PC-3 (cell line): Measurements from ENCODE around the gene TSEN15. TPM values are rescaled to one million over a fixed set of nuclear protein-coding genes. Genes with fewer than 3 reads are reported as not detected.

Experiments used
- ATAC-seq: fragments of 200-7000 bp; cut with Tn5 transposase; 2 replicates; pipeline ENCODE4 v1.9.1; 2020; ENCODE audit warnings: mild to moderate bottlenecking, moderate library complexity
- BruUV-seq: library from RNA; stranded (reverse); fragments of 400-500 nt; replicated peaks from 2 replicates; lab custom pipeline; 2021; lab: Mats Ljungman, UMichigan
- CTCF ChIA-PET: fragments of 300-600 bp; sonication (Branson Sonifier 250); formaldehyde crosslinking; loops from one replicate; lab custom pipeline; 2022; ENCODE audit warnings: antibody characterized with exemption; lab: Charles Lee
- POLR2A ChIA-PET: fragments of 300-600 bp; sonication (Branson Sonifier 250); formaldehyde crosslinking; loops from one replicate; lab custom pipeline; 2022; ENCODE audit warnings: antibody characterized with exemption; ENCODE audit not compliant: unreplicated experiment; lab: Charles Lee
- DNase-seq: peaks from one replicate; pipeline ENCODE4 v3.0.0-alpha.2; 2015
- H2AFZ ChIP-seq: fragments of 300-600 bp; sonication (generic); 2 replicates; pipeline ENCODE4 v1.6.0; 2016; ENCODE audit warnings: antibody characterized with exemption, low read length
- H3F3A ChIP-seq: fragments of 300-600 bp; sonication (generic); one replicate; pipeline ENCODE4 v1.6.0; 2017; ENCODE audit warnings: antibody characterized with exemption, low read length, control low read depth, mild to moderate bottlenecking; ENCODE audit not compliant: unreplicated experiment
- H3K27ac ChIP-seq: fragments of 300-600 bp; sonication (generic); 2 replicates; pipeline ENCODE4 v1.5.1; 2016; ENCODE audit warnings: mild to moderate bottlenecking, low read length
- H3K27me3 ChIP-seq: fragments of 300-600 bp; sonication (generic); 2 replicates; pipeline ENCODE4 v1.6.1; 2016; ENCODE audit warnings: low read length, mixed read lengths
- H3K36me3 ChIP-seq: fragments of 300-600 bp; sonication (generic); 2 replicates; pipeline ENCODE4 v1.6.1; 2016; ENCODE audit warnings: low read depth, mixed run types, low read length, mixed read lengths
- H3K4me1 ChIP-seq: fragments of 300-600 bp; sonication (generic); 2 replicates; pipeline ENCODE4 v1.5.1; 2016; ENCODE audit warnings: low read length; ENCODE audit not compliant: insufficient read depth
- H3K4me2 ChIP-seq: fragments of 300-600 bp; sonication (generic); 2 replicates; pipeline ENCODE4 v1.6.0; 2016; ENCODE audit warnings: low read length
- H3K4me3 ChIP-seq: fragments of 300-600 bp; sonication (generic); 2 replicates; pipeline ENCODE4 v1.5.1; 2016; ENCODE audit warnings: mild to moderate bottlenecking, low read length, mixed read lengths
- H3K79me2 ChIP-seq: fragments of 300-600 bp; sonication (generic); 2 replicates; pipeline ENCODE4 v1.6.1; 2017; ENCODE audit warnings: low read length, mixed read lengths
- H3K9ac ChIP-seq: fragments of 300-600 bp; sonication (generic); 2 replicates; pipeline ENCODE4 v1.6.0; 2016; ENCODE audit warnings: mild to moderate bottlenecking, low read length
- H3K9me2 ChIP-seq: fragments of 300-600 bp; sonication (generic); replicated peaks from 2 replicates; pipeline ENCODE4 v1.6.1; 2016; ENCODE audit warnings: mixed run types, low read length, mixed read lengths
- H3K9me3 ChIP-seq: fragments of 300-600 bp; sonication (generic); 2 replicates; pipeline ENCODE4 v1.6.1; 2016; ENCODE audit warnings: low read length, mixed read lengths
- H4K20me1 ChIP-seq: fragments of 300-600 bp; sonication (generic); 2 replicates; pipeline ENCODE4 v1.6.1; 2016; ENCODE audit warnings: low read length, mixed read lengths
- CTCF ChIP-seq: fragments of 300-600 bp; sonication (generic); conservative IDR thresholded peaks from 2 replicates; pipeline ENCODE4 v1.5.1; 2017; ENCODE audit warnings: antibody characterized with exemption, low read depth, mild to moderate bottlenecking, low read length
- EZH2 ChIP-seq: fragments of 300-600 bp; sonication (generic); IDR thresholded peaks from one replicate; pipeline ENCODE4 v1.6.1; 2017; ENCODE audit warnings: antibody characterized with exemption, mild to moderate bottlenecking, low read length; ENCODE audit not compliant: unreplicated experiment
- EZH2phosphoT487 ChIP-seq: fragments of 300-600 bp; sonication (generic); IDR thresholded peaks from 2 replicates; pipeline ENCODE4 v1.6.1; 2018; ENCODE audit warnings: mild to moderate bottlenecking, antibody characterized with exemption, low read length, borderline replicate concordance
- intact Hi-C: fragments of 100-400 bp; cut with micrococcal nuclease; formaldehyde crosslinking; loops from 2 replicates; pipeline ENCODE4 v1.9.0; 2023
- total RNA-seq: library from RNA; depleted of rRNA; stranded (reverse); fragments of >200 nt; gene quantifications from 2 replicates; pipeline ENCODE4 v1.2.3, GENCODE V29; 2014

The TSEN15 gene
- total RNA-seq, 1 experiment from 2014 or later: 29.7 TPM

GRCh38 chr1:184012187-184012586 lies 39.3 kb upstream of the TSEN15 start:
- Histone ChIP-seq H3K27me3 (no peaks in the 10 kb centered on the region), H3K9me3 (no peaks in the 10 kb centered on the region), H3K36me3 (no peaks in the 10 kb centered on the region), H3F3A (no peaks in the 10 kb centered on the region), H3K9ac (no peak overlapping the region), H3K4me3 (no peak overlapping the region), H3K27ac (no peak overlapping the region), H4K20me1 (no peaks in the 10 kb centered on the region), H3K79me2 (no peaks in the 10 kb centered on the region), H3K4me1 (no peaks in the 10 kb centered on the region; the same call in 1 of the 2 replicates), H3K4me2 (no peak overlapping the region), H2AFZ (no peak overlapping the region), H3K9me2 (no peaks in the 10 kb centered on the region)
- no TSS peak for BruUV-seq
- POLR2A ChIA-PET: no interaction called here
- intact Hi-C loops: no loop called here
- CTCF ChIA-PET: no interaction called here
- no peak for TF ChIP-seq CTCF
- no peak for TF ChIP-seq EZH2
- no peak for TF ChIP-seq EZH2phosphoT487
- no peak for ATAC-seq
- DNase-seq: no peak

- no peak overlapping the region for H3K9ac ChIP-seq
- TF ChIP-seq EZH2phosphoT487 (no peak), CTCF (no peak), EZH2 (no peak)
- no peaks in the 10 kb centered on the region for H3K9me2 ChIP-seq
- no peaks in the 10 kb centered on the region for H3K36me3 ChIP-seq
- DNase-seq (no peak), ATAC-seq (no peak)
- H3F3A ChIP-seq: no peaks in the 10 kb centered on the region
- ChIA-PET CTCF (interaction anchor here (0.7 kb wide), 1 partner anchor 608 kb away, joined by 3 read pairs; no protein-coding TSS in a partner anchor), POLR2A (no interaction called here)
- no peak overlapping the region for H3K4me2 ChIP-seq
- no peaks in the 10 kb centered on the region for H4K20me1 ChIP-seq
- H3K9me3 ChIP-seq: no peaks in the 10 kb centered on the region
- no peak overlapping the region for H2AFZ ChIP-seq
- no peaks in the 10 kb centered on the region for H3K27me3 ChIP-seq
- intact Hi-C loops: no loop called here
- BruUV-seq: no TSS peak
- H3K4me1 ChIP-seq: no peaks in the 10 kb centered on the region; the same call in 1 of the 2 replicates
- no peaks in the 10 kb centered on the region for H3K79me2 ChIP-seq
- no peak overlapping the region for H3K4me3 ChIP-seq
- no peak overlapping the region for H3K27ac ChIP-seq
Observed at GRCh38 chr1:184014271-184014670, 37.3 kb upstream of the TSEN15 start.

- no peaks in the 10 kb centered on the region for H3K9me3 ChIP-seq
- CTCF ChIA-PET: no interaction called here
- no peak overlapping the region for H2AFZ ChIP-seq
- TF ChIP-seq EZH2phosphoT487 (no peak), CTCF (no peak), EZH2 (no peak)
- H3K9ac ChIP-seq: no peak overlapping the region
- no peaks in the 10 kb centered on the region for H3K36me3 ChIP-seq
- no peaks in the 10 kb centered on the region for H3K9me2 ChIP-seq
- intact Hi-C loops: no loop called here
- ATAC-seq (no peak), DNase-seq (no peak)
- no peaks in the 10 kb centered on the region for H3K79me2 ChIP-seq
- no peak overlapping the region for H3K27ac ChIP-seq
- no peaks in the 10 kb centered on the region for H3K27me3 ChIP-seq
- POLR2A ChIA-PET: interaction anchor here (0.7 kb wide), 1 partner anchor 34 kb away, joined by 4 read pairs; no protein-coding TSS in a partner anchor
- no peaks in the 10 kb centered on the region for H3F3A ChIP-seq
- BruUV-seq: no TSS peak
- no peak overlapping the region for H3K4me2 ChIP-seq
- H3K4me3 ChIP-seq: no peak overlapping the region
- H4K20me1 ChIP-seq: no peaks in the 10 kb centered on the region
- no peaks in the 10 kb centered on the region; the same call in 1 of the 2 replicates for H3K4me1 ChIP-seq
Observed at GRCh38 chr1:184016169-184016568, 35.4 kb upstream of the TSEN15 start.
